Activated CD4-positive, CD25-positive, alpha-beta regulatory T cell treated with anti-CD3 and anti-CD28 coated beads, Interleukin-2, amount 50 U/mL, for 72 hours (primary cell): ENCODE measurements around the gene NLRP6.

Source experiments
- DNase-seq: peaks from one replicate; pipeline ENCODE4 v3.0.0; 2021

Gene NLRP6

DNA sequence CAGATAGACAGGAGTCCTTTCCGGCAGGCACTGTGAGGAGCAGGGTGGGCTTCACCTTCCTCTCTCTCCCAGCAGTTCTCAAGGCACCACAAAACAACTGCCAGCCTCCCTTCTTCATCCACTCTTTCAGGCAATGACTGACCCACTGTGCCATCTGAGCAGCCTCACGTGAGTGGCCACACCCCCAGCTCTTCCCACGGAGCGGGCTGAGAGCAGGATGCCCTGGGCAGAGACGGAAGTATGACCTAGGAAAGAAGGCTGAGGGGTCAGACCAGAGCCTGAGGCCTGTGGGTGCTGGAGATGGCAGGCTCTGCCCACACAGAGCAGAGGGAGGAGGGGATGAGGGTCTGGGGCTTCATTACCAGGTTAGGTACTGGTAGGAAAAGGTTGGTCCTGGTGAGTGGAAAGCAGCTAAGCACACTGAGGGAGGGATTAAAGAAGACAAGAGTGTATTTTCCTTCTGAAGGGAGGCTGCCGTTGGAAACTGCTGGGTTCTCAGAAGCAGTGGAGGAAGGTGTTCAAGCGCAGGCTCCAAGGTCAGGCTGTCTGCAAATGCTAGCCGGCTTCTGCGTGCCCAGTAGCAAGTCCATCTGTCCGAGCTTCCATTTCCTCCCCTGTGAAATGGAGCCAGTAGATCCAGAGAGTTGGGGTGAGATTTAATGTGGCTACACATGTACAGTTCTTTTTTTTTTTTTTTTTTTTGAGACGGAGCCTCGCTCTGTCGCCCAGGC lies 4.6 kb downstream of the NLRP6 start:
- no peak for DNase-seq

DNA sequence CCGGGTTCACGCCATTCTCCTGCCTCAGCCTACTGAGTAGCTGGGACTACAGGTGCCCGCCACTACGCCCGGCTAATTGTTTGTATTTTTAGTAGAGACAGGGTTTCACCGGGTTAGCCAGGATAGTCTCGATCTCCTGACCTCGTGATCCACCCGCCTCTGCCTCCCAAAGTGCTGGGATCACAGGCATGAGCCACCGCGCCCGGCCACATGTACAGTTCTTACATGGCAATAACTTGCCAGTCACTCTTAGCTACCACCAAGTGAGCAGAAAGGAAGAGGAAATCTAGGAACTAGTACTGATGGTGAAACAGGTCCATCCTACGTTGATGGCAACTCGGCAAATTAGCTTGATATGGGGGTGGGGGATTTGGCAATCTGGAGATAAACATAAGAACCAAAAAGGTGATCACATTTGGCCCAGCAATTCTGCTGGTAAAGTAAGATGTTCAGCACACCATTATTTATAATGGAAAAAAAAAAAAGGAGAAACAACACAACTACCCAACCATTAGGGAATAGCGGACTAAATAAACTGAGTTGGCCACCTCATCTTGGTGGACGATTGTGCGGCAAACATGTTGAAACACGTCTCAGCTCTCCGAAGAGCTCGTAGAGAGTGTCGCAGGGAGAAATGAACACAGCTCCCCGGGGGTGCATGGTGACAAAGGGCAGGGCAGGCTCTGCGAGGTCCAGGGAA lies 5.3 kb downstream of the NLRP6 start:
- DNase-seq: peak; percentile 21

DNA sequence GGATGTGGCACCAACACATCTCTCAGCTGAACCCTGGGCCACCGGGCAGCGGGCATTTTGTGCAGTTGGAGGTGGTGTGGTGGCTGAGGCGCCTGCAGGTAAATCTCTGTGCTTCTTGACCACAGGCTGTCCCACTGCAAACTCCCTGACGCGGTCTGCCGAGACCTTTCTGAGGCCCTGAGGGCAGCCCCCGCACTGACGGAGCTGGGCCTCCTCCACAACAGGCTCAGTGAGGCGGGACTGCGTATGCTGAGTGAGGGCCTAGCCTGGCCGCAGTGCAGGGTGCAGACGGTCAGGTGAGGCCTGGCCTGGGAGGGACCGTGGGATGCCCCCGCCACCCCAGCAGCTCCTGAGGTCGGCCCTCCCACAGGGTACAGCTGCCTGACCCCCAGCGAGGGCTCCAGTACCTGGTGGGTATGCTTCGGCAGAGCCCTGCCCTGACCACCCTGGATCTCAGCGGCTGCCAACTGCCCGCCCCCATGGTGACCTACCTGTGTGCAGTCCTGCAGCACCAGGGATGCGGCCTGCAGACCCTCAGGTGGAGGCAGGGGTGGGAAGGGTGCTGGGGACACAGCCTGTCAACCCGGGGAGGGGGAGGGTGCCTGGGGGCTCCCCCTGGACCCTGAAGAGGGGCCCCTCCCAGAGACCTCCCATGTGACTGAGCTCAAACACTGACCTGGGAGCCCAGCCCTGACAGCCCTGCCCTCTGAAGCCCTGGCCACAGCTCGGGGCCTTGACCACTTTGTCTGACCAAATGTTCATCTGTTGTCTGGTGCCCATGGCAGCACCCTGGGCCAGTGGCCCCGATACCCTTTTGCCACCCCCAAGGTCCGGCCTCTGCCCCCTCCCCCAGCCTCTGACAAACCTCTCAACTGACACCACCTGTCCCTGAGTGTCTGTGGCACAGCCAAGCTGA lies 6.2 kb downstream of the NLRP6 start:
- peak; percentile 28 for DNase-seq

- DNase-seq: peak; percentile 26
Measured at GRCh38 chr11:285021-285893, 7.0 kb downstream of the NLRP6 start.

- DNase-seq: peak; percentile 23
Measured at GRCh38 chr11:285894-286220, 7.7 kb downstream of the NLRP6 start.

DNA sequence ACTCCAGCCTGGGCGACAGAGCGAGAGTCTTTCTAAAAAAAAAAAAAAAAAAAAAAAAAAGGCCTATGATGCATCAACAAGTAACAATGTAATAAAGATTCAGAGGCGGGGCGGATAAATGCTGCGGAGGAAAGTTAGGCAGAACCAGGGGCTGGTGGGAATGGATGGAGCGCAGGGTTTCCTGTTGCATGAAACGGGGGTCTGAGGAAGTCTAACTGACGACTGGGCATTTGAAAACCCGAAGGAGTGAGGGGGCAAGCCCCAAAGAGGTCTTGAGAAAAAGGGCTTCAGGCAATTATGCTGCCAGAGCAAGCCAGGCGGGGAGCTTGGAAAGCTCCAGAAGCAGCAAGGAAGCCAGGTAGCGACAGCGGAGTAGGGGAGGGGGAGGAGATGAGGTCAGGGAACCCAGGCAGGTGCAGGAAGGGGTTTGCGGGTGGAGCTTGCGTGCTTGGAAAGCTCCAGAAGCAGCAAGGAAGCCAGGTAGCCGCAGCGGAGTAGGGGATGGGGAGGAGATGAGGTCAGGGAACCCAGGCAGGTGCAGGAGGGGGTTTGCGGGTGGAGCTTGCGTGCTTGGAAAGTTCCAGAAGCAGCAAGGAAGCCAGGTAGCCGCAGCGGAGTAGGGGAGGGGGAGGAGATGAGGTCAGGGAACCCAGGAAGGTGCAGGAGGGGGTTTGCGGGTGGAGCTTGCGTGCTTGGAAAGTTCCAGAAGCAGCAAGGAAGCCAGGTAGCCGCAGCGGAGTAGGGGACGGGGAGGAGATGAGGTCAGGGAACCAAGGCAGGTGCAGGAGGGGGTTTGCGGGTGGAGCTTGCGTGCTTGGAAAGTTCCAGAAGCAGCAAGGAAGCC lies 9.0 kb downstream of the NLRP6 start:
- DNase-seq: peak; percentile 42

GRCh38 chr11:287821-288477 lies 9.7 kb downstream of the NLRP6 start:
- peak; percentile 49 for DNase-seq

GRCh38 chr11:288478-289397 lies 10.5 kb downstream of the NLRP6 start, which contains the start of gene PGGHG:
Gene PGGHG, plus strand, starts transcription at chr11:289126. Its CDS starts 691 bp downstream, at chr11:289817.
- peak; percentile 71 for DNase-seq

DNA sequence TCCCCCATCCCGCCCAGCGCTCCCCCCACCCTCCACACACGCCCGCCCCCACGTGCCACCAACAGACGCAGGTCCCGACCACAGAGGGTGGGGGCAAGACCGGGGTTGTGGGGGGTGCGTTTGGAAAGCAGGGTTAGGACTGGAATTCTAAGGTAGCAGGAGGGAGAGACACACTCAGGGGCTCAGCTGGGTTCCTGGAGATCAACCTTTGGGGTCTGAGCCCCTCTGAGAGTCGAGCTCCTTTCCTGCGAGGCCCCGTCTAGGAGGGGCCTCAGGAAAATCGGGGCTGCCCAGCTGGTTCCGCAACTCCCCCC lies 11.1 kb downstream of the NLRP6 start:
- DNase-seq: peak; percentile 30

- peak; percentile 30 for DNase-seq
Measured at GRCh38 chr11:289712-290620, 11.8 kb downstream of the NLRP6 start.

DNA sequence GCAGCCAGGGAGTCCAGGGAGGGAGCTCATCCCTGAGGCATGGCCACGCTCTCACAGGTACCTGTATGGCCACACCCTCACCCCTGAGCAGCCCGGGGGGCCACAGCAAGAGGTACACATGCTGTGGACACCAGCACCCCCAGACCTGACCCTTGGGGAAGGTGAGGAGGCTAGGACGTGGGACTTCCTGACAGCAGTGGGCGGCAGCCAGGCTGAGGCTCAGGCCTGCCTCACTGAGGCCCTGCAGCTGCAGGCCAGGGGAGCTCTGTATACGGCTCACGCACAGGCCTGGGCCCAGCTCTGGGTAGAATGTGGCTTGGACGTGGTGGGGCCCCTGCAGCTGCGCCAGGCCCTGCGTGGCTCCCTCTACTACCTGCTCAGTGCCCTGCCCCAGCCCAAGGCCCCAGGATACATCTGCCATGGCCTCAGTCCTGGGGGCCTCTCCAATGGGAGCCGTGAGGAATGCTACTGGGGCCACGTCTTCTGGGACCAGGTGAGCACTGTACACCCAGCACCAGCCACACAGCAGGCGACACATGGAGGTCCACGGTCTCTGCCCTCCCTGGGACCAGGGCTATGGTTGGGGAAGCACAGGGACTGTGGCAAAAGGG lies 12.5 kb downstream of the NLRP6 start:
- DNase-seq: no peak

GRCh38 chr11:291281-292210 lies 13.3 kb downstream of the NLRP6 start:
- no peak for DNase-seq

GRCh38 chr11:292211-293121 lies 14.3 kb downstream of the NLRP6 start:
- no peak for DNase-seq

- DNase-seq: no peak
Measured at GRCh38 chr11:293271-293851, 15.2 kb downstream of the NLRP6 start.

DNA sequence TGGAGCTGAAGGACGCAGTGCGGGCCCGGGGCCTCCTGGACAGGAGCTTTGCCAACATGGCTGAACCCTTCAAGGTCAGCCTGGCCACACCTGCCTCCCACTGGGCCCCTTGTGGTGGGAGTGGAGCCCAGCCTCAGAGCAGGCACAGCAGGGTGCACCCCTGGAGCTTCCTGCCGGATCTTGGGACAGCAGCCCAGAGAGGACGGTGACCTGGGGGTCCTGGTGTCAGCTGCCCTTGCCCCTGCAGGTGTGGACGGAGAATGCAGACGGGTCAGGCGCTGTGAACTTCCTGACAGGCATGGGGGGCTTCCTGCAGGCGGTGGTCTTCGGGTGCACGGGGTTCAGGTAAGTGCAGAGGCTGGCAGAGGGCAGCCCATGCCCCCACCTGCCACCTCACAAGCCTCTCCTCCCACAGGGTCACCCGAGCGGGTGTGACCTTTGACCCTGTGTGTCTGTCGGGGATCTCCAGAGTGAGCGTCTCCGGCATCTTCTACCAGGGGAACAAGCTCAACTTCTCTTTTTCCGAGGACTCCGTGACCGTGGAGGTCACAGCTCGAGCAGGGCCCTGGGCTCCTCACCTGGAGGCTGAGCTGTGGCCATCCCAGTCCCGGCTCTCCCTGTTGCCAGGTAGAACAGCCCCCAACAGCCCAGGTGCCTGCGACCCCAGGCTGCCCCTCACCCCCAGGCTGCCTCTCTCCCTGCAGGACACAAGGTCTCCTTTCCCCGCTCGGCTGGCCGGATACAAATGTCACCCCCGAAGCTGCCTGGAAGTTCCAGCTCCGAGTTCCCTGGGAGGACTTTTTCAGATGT lies 15.8 kb downstream of the NLRP6 start:
- DNase-seq: no peak
